Stimulated activated CD8-positive, alpha-beta memory T cell treated with anti-CD3 and anti-CD28 coated beads, Interleukin-12 subunit alpha, Interleukin-12 subunit beta, amount 100 ng/mL, for 4 hours (primary cell): Measurements from ENCODE around the gene TCEAL9.
"Not testable (repeated sequence)": the region's sequence is repeated elsewhere in the genome, so short reads cannot be mapped to it uniquely, and the experiment has no call there.

Source experiments
- DNase-seq: peaks from one replicate; pipeline ENCODE4 v3.0.0-alpha.2; 2020; ENCODE audit warnings: low read depth

Gene TCEAL9

GRCh38 chrX:103356130-103356798, at the start of gene TCEAL9:
TSS of gene TCEAL9 (plus strand) at chrX:103356506. CDS start at chrX:103357685, 1,179 bp downstream.
- no peak for DNase-seq

GRCh38 chrX:103309860-103310554, 46.3 kb upstream of the TCEAL9 start:
- no peak for DNase-seq

- peak; percentile 69 for DNase-seq
These were observed 45.5 kb upstream of the TCEAL9 start, which contains the start of gene BEX2 for GRCh38 chrX:103310555-103311398. TSS of gene BEX2 (minus strand) at chrX:103310990. CDS start at chrX:103309976, 1,014 bp downstream.

- DNase-seq, result no peak
These were observed 44.9 kb upstream of the TCEAL9 start for GRCh38 chrX:103311399-103311780.

GRCh38 chrX:103329991-103330390, 26.3 kb upstream of the TCEAL9 start, which contains the start of gene TCEAL7:
TSS of gene TCEAL7 (plus strand) at chrX:103330239. CDS start at chrX:103331404, 1,165 bp downstream.
- DNase-seq, result no peak

GRCh38 chrX:103330681-103331288, 25.5 kb upstream of the TCEAL9 start:
- DNase-seq, result no peak

- DNase-seq, result no peak
These were observed 17.6 kb upstream of the TCEAL9 start for GRCh38 chrX:103338663-103339062.

- no peak for DNase-seq
These were observed 13.2 kb upstream of the TCEAL9 start for GRCh38 chrX:103343105-103343504.

- DNase-seq, result no peak
These were observed 11.7 kb upstream of the TCEAL9 start for GRCh38 chrX:103344606-103345005.

- DNase-seq, result no peak
These were observed 8.5 kb upstream of the TCEAL9 start for GRCh38 chrX:103347682-103348397.

- no peak for DNase-seq
These were observed 552 bp downstream of the TCEAL9 start for GRCh38 chrX:103356858-103357257.

- DNase-seq, result no peak
These were observed 1.6 kb downstream of the TCEAL9 start for GRCh38 chrX:103357871-103358270.

- not testable (repeated sequence) for DNase-seq
These were observed 3.3 kb downstream of the TCEAL9 start for GRCh38 chrX:103359605-103360004.

- DNase-seq, result no peak
These were observed 3.8 kb downstream of the TCEAL9 start for GRCh38 chrX:103360092-103360491.

- no peak for DNase-seq
These were observed 4.6 kb downstream of the TCEAL9 start for GRCh38 chrX:103360916-103361315.

GRCh38 chrX:103361798-103362197, 5.5 kb downstream of the TCEAL9 start:
- DNase-seq, result no peak

GRCh38 chrX:103362474-103362873, 6.2 kb downstream of the TCEAL9 start:
- no peak for DNase-seq

- DNase-seq, result no peak
These were observed 6.7 kb downstream of the TCEAL9 start for GRCh38 chrX:103363046-103363445.

- DNase-seq, result no peak
These were observed 11.2 kb downstream of the TCEAL9 start for GRCh38 chrX:103367502-103367901.

- DNase-seq, result no peak
These were observed 13.2 kb downstream of the TCEAL9 start for GRCh38 chrX:103369479-103369878.

- no peak for DNase-seq
These were observed 16.6 kb downstream of the TCEAL9 start for GRCh38 chrX:103372886-103373285.
